HG02973 (cell line): ENCODE data around the gene MAB21L3.
A peak's percentile ranks its signal among the peaks of the same experiment; 100 is the strongest.

Experiments
- ATAC-seq: cut with Tn5 transposase; IDR thresholded peaks from one replicate; pipeline ENCODE4 v1.9.1; 2021; ENCODE audit warnings: moderate library complexity; ENCODE audit not compliant: unreplicated experiment

Gene MAB21L3

DNA sequence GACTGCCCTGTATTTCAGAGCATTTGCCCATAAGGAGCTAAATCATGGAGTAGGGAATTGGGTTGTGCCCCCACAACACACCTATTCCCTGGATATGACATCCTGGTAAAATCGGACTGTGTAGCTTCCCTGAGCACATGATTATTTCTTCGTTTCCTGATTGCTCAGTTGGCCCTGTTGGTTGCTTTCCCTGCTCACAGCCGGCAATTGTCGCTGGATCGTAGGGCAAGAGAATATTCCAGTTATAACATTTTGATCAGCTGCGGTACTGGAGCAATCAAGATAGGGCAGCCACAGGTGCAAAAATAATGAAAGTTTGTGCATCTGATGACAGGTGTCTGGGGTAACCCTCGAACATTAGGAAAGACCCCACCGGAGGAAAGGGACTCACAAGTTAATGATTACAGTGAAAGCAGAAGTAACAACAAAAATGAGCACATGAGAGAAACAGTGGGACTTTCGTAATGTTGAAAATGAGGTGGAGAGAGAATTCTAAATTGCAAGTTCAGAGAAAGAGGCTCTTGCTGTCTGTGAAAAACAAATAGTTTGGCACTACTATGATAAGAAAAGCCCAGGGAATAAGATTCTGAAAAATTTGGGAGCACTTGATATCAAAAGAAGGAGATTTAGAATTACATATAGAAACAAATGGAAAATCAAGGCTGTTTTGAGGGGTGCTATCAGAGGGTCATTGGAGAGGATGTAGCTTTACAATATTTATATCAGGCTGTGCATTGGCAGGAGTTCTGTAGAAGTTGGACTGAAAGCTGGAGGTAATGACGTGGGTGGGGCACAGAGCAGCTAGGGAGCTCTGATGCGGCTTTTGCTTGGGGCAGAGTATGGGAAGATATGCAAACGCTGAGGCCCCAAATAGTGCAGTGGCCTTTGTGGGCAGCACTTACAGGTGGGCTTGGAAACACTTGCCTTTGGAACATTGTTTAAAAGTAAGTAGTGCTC is at the start of gene MAB21L3:
Gene MAB21L3, plus strand, starts transcription at position 833 of the 957 bp plus-strand sequence. CDS start 1,217 bp downstream, outside the sequence.
- peak; percentile 55 for ATAC-seq

GRCh38 chr1:116062201-116062600 is 49.0 kb upstream of the MAB21L3 start:
- ATAC-seq = no peak

GRCh38 chr1:116064616-116065015 is 46.6 kb upstream of the MAB21L3 start:
- ATAC-seq = no peak

DNA sequence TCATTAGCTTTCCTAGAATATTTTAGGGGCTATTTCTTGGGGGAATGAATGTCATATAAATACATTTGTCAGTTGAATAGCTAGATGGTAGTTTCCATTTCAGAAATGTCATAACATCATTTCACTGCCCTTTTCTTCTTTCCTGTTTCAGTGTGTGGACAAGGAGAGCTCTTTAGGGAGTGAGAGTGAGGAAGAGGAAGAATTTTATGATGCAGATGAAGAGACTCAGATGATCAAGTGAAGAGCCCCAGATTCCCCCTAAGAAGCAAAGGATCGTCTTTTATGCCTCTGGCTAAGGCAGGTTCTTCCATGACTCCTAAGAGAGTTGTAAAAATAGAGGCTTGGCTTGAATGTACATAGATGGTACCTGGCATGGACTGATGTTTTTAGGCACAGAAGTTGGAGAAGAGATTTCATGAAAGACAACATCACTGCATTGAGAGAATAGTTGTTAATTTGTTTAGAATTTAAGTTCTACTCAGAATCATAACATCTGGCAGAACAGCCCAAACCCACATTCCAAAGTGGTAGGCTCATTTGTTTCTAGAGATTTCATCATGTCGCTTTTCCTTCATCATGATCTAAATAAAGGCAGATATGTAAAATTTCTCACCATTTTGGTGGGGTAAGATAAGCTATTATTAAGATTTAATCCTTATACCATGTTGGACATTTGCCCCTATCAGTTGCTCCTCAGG is 44.2 kb upstream of the MAB21L3 start:
- no peak for ATAC-seq

DNA sequence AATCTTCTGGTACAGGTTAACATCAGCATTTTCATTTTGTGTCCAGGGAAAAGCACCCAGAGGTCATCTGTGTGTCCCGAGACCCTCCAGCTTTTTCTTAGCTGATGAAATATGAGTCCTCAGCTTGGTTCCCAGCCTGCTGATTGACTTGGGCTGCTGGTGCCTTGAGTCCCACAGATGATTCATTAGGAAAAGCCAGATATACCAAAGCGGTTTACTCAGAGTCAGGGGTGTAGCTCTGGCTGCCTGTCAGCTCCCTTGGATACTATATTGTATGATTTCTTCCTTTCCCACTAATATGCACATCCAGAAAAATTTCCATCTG is 43.7 kb upstream of the MAB21L3 start:
- no peak for ATAC-seq

DNA sequence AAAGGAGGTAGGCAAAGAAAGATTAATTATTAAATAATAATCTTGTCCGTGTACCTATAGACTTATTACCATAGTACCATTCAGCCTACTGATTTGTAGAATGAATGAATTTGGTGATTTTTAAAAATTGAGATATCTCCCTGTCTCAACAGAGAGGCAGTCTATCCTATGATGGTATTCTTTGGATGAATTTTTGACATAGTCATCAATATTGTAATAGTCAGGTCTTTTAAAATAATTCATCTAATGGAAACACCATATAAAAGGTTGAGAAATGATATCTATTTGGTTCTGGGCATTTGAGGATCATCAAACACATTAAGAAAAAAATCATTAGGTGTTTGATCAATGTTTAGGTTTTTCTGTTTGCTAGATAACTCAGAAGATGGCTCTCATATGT is 35.6 kb upstream of the MAB21L3 start:
- ATAC-seq = no peak

GRCh38 chr1:116075990-116076389 is 35.2 kb upstream of the MAB21L3 start:
- ATAC-seq = no peak

DNA sequence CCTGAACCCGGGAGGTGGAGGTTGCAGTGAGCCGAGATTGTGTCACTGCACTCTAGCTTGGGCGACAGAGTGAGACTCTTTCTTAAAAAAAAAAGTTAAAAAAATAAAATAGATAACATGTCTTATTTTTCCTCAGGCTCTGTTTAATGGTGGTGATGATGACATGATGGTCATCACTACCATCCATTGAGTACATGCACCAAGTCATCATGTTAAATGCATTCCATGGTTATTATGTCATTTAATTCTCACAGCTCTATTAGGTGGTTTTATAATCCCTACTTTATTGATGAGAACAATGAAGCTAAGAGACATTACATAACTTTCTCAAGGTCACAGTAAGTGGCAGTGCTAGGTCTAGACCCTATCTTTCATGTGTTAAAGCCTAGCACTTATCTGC is 34.4 kb upstream of the MAB21L3 start:
- no peak for ATAC-seq

- ATAC-seq = no peak
These were observed 32.4 kb upstream of the MAB21L3 start for GRCh38 chr1:116078699-116079223.

DNA sequence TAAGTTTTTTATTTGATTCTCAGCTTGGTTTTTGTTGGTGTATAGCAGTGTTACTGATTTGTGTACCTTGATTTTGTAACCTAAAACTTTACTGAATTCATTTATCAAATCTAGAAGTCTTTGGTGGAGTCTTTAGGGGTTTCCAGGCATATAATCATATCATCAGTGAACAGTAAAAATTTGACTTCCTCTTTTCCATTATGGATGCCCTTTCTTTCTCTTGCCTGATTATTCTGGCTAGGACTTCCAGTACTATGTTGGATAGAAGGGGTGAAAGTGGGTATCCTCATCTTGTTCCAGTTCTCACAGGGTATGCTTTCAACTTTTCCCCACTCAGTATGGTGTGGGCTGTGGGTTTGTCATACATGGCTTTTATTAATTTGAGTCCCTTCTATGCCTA is 23.6 kb upstream of the MAB21L3 start:
- ATAC-seq = no peak

DNA sequence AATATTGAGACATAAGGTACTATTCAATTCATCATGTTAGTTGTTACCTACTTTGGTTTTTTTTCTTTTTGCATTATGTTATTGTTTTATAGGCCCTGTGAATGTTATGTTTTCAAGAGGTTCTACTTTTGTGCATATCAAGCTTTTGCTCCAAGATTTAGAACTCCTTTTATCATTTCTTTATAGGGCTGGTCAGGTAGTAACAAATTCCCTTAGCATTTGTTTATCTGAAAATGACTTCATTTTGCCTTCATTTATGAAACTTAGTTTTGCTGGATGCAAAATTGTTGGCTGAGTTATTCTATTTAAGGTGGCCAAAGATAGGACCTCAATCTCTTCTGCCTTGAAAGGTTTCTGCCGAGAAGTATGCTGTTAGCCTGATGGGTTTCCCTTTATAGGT is 21.3 kb upstream of the MAB21L3 start:
- ATAC-seq = no peak

- ATAC-seq = no peak
These were observed 20.1 kb upstream of the MAB21L3 start for GRCh38 chr1:116091083-116091482.

DNA sequence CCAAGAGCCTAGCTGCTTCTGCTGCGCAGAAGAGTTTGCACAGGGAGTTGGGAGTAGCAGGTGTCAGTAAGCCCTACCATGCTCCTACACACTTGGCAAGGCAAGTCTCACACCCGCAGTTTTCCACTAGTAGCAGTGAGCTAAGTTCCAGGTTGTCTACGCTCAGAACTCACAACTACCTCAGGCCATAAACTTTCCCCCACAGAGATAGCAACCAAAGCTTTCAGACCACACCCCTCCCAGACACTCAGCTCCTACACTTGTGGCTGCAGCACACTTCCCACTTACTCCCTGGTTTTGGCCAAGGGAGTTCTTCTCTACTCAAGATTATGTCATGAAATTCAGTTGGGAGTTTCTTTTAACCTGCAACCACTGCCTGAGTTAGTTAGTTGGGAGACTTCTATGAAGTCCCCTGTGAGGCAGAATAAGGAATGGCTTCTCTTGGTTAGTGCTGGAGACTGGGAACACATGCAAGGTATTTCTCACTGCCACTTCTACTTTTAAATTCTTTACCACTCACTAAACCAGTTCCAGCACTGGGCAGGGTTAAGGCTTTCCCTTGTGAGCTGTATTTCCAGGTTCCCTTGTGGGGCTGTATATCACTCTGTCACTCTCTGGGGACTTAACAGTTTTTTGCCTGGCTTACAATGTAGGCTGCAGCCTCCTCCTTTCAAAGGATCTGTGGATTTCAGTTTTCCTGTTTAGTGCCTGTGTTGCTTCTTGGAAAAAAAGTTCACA is 18.3 kb upstream of the MAB21L3 start:
- no peak for ATAC-seq

- ATAC-seq = no peak
These were observed 16.2 kb upstream of the MAB21L3 start for GRCh38 chr1:116095027-116095426.

DNA sequence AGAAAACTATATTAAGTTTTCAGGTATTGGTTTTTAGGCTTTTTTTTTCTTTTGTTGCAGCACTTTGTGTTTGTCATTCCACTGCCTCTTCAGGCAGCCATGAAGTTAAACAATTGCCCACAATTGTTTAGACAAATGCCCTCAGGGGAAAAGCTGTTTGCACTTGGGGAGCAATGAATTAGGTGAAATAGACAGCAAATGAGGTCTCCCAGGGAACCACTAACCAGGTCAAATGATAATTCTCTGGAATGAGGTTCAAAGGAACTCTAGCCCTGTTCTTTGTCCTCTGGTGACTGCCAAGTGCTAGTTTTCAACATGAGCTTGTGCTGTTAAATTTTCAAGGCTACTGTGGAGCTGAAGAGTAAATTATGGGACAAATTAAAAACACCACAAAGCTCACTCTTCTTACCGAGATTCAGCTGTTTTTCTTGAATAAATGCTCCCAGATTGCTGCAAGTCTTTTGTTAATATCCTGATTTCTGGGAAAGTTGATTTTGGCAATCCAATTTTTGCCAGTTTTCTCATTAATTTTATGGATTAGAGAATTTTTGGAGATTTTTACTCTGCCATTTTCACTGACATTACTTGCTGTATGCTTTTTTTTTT is 15.1 kb upstream of the MAB21L3 start:
- no peak for ATAC-seq

GRCh38 chr1:116097626-116098025 is 13.6 kb upstream of the MAB21L3 start:
- no peak for ATAC-seq

- no peak for ATAC-seq
These were observed 11.8 kb upstream of the MAB21L3 start for GRCh38 chr1:116099379-116099778.

- ATAC-seq = no peak
These were observed 11.3 kb upstream of the MAB21L3 start for GRCh38 chr1:116099919-116100318.

GRCh38 chr1:116104667-116105066 is 6.5 kb upstream of the MAB21L3 start:
- ATAC-seq = no peak

DNA sequence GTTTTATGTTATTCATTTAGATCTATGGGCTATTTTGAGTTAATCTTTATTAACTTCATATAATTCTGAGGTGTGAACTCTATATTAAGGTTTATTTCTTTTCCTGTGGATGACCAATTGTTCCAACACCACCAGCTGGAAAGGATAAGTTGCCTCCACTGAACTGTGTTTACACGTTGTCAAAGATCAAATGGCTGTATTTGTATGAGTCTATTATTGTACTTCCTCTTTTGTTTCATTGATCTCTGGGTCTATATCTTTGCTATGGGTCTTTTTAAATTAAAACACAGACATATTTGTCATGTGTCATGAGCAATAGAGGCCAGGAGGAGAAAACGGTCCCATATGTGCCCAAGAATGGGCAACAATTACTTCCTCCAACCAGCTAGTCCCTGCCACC is 5.2 kb upstream of the MAB21L3 start:
- ATAC-seq = no peak

GRCh38 chr1:116106646-116107045 is 4.6 kb upstream of the MAB21L3 start:
- no peak for ATAC-seq
